Body of pancreas (tissue), 4 donors: Measurements from ENCODE around the gene CTXND1. TPM values are rescaled to one million over a fixed set of nuclear protein-coding genes. Genes with fewer than 3 reads are reported as not detected.

ENCODE experiments used
- ATAC-seq: fragments of 150-250 bp; one replicate; pipeline ENCODE4 v1.9.1; 2016
- DNase-seq, 4 donors: peaks; one replicate each; pipeline ENCODE4 v3.0.0-alpha.2; 2019
- H3K27ac ChIP-seq, 4 donors: fragments of 200-600 bp; sonication (generic); 1 replicate in 3 of 4; 2 replicates in 1 of 4; pipeline versions ENCODE4 v1.5.1 to v1.6.1; 2016 to 2019; ENCODE audit warnings: mild to moderate bottlenecking in 1 of 4, mixed read lengths in 1 of 4, moderate library complexity in 1 of 4
- H3K27me3 ChIP-seq, 2 donors: fragments of 200-600 bp; sonication (generic); one replicate each; pipeline ENCODE4 v1.6.0; 2016; ENCODE audit warnings: mild to moderate bottlenecking in 1 of 2
- H3K36me3 ChIP-seq, 2 donors: fragments of 200-600 bp; sonication (generic); replicated peaks in 1 of 2; 2 replicates each; pipeline ENCODE4 v1.5.1; 2016; ENCODE audit warnings: low read depth in 2 of 2; ENCODE audit not compliant: insufficient read depth in 1 of 2
- H3K4me1 ChIP-seq: fragments of 200-600 bp; sonication (generic); one replicate; pipeline ENCODE4 v1.6.0; 2016
- H3K4me3 ChIP-seq, 2 donors: fragments of 200-600 bp; sonication (generic); 1 replicate in 1 of 2; 2 replicates in 1 of 2; pipeline ENCODE4 v1.5.1; 2016 to 2019
- H3K9me3 ChIP-seq, 3 donors: fragments of 200-600 bp; sonication (generic); 1 replicate in 2 of 3; 2 replicates in 1 of 3; pipeline ENCODE4 v1.5.1; 2016
- POLR2A ChIP-seq, 3 donors: fragments of 450-650 bp; IDR thresholded peaks; one replicate each; pipeline ENCODE4 v1.6.1; 2016; ENCODE audit warnings: antibody characterized with exemption in 3 of 3, mild to moderate bottlenecking in 2 of 3
- WGBS, 2 donors: methylation state at CpG; one replicate each; pipeline ENCODE4 v1.1.5; 2017; 5-methylcytosine and 5-hydroxymethylcytosine counted together
- intact Hi-C: fragments of 100-400 bp; cut with DNase I; formaldehyde crosslinking; loops from one replicate; pipeline ENCODE4 v1.15.1; 2023
- total RNA-seq, 2 donors: library from RNA; depleted of rRNA; stranded (reverse); fragments of >200 nt; gene quantifications; one replicate each; pipeline ENCODE4 v1.1.0, GENCODE V29; 2016
- TF ChIP-seq, protein P1 (sequence below), 7 experiments: fragments of 450-650 bp in 4 of 7; fragments of 200-600 bp in 3 of 7; sonication (generic) in 3 of 7; IDR thresholded peaks; one replicate each; pipeline ENCODE4 v1.5.1; 2016 to 2019; ENCODE audit warnings: antibody characterized with exemption in 7 of 7

The CTXND1 gene
- total RNA-seq, 2 donors from 2014 or later, result 0.66 to 1.0 TPM

DNA sequence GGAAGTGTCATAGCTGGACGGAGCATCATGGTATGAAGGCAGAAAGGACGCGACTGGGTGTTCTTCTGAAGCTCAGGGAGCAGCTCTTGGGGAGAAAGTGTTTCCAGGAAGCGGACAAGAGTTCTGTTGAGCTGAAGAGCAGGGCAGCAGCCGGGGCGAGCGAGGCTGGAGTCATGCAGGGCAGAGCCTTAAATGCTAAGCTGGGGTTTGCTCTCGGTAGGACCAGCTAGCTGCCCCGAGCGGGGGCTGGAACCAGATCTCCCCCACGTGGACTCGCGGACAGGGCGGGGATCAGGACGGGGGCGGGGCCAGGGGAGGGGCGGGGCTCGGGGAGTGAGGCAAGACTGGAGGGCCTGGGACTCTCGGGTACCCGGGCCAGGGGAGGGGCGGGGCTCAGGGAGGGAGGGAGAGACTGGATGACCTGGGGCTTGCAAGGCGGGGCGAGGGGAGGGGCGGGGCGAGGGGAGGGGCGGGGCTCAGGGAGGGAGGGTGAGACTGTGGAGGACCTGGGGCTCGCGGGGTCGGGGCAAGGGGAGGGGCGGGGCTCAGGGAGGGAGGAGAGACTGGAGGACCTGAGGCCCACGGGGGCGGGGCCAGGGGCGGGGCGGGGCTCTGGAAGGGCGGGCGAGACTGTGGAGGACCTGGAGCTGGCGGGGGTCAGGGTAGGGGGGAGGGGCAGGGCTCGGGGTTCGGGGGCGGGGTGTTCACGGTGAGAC lies 99.7 kb downstream of the CTXND1 start:
- intact Hi-C loops, result loop anchor here (10.0 kb wide), 1 partner anchor 98 kb away; the partner anchor contains the start of gene ZFAND6
- no peaks in the 10 kb centered on the region for H3K27me3 ChIP-seq
- TF ChIP-seq, protein P1, sequence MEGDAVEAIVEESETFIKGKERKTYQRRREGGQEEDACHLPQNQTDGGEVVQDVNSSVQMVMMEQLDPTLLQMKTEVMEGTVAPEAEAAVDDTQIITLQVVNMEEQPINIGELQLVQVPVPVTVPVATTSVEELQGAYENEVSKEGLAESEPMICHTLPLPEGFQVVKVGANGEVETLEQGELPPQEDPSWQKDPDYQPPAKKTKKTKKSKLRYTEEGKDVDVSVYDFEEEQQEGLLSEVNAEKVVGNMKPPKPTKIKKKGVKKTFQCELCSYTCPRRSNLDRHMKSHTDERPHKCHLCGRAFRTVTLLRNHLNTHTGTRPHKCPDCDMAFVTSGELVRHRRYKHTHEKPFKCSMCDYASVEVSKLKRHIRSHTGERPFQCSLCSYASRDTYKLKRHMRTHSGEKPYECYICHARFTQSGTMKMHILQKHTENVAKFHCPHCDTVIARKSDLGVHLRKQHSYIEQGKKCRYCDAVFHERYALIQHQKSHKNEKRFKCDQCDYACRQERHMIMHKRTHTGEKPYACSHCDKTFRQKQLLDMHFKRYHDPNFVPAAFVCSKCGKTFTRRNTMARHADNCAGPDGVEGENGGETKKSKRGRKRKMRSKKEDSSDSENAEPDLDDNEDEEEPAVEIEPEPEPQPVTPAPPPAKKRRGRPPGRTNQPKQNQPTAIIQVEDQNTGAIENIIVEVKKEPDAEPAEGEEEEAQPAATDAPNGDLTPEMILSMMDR (IDR thresholded peaks at IDR 0.05), result no peak
- 2 to 3% methylated on average over 18 to 21 of the region's 41 CpGs for whole genome bisulfite sequencing, 2 donors
- peak overlapping the region; percentile 73 to 78 (median 77) for H3K27ac ChIP-seq
- DNase-seq, result peak; percentile 96 to 99 (median 98)
- H3K4me1 ChIP-seq, result peaks cover 13% of the 10 kb centered on the region
- H3K4me3 ChIP-seq, result peak overlapping the region; percentile 19 to 53
- peak; percentile 92 for ATAC-seq
- no peaks in the 10 kb centered on the region for H3K9me3 ChIP-seq
- no peaks in the 10 kb centered on the region for H3K36me3 ChIP-seq

DNA sequence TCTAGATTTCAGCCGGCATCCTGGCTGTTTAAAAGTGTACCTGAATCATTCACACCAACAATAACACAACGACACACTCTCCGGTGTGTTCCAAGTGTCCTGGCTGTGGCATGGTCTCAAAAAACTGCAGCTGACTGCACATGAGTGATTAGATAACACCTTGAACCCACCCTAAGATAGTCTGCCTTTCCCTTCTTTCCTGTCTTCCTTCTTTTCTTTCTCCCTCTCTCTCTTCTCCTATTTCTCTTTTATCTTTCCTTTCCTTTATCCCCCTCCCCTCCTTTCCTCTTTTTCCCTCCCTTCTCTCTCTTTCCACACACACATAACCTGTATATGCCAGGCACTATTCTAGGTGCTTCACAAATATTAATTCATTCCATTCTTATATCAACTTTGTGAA lies 100.4 kb downstream of the CTXND1 start:
- peak overlapping the region in 3 of 4 donors; percentile 62 to 73 (median 68) for H3K27ac ChIP-seq
- 21 to 49% methylated on average over 3 of the region's 3 CpGs for WGBS, 2 donors
- peaks cover 13% of the 10 kb centered on the region for H3K4me1 ChIP-seq
- no peak overlapping the region for H3K4me3 ChIP-seq
- intact Hi-C loops, result loop anchor here (10.0 kb wide), 1 partner anchor 97 kb away; the partner anchor contains the start of gene ZFAND6
- H3K27me3 ChIP-seq, result no peaks in the 10 kb centered on the region
- DNase-seq (no peak), ATAC-seq (no peak)
- H3K36me3 ChIP-seq, result no peaks in the 10 kb centered on the region
- no peak for TF ChIP-seq POLR2A (IDR thresholded peaks at IDR 0.05)
- TF ChIP-seq, protein P1 (IDR thresholded peaks at IDR 0.05), result no peak
- no peaks in the 10 kb centered on the region for H3K9me3 ChIP-seq

DNA sequence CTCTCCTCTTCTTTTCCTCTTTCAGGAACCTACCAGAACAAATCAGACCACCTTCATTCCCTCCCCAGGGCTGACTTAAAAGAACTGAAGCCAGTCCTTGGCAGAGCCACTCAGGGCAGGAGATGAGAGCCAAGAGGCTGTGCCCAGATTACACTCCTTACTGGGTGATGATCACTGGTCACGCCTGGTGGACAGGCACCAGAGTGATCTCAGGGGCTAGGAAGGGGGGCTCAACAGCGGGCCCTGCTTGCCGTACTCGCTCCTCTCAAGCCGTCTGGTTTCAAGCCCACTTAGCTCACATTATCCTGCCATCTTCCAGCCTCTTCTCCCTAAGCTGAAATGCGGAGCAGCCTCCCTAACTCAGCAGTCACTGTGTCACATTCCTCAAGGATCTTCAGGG lies 100.9 kb downstream of the CTXND1 start:
- H3K27ac ChIP-seq, result no peak overlapping the region
- peaks cover 13% of the 10 kb centered on the region for H3K4me1 ChIP-seq
- H3K4me3 ChIP-seq, result no peak overlapping the region
- no peaks in the 10 kb centered on the region for H3K36me3 ChIP-seq
- TF ChIP-seq, protein P1 (IDR thresholded peaks at IDR 0.05), result no peak
- TF ChIP-seq POLR2A (IDR thresholded peaks at IDR 0.05), result no peak
- intact Hi-C loops, result loop anchor here (10.0 kb wide), 1 partner anchor 96 kb away; the partner anchor contains the start of gene ZFAND6
- WGBS, 2 donors, result 73 to 86% methylated on average over 4 to 6 of the region's 6 CpGs
- ATAC-seq, result no peak
- H3K27me3 ChIP-seq, result no peaks in the 10 kb centered on the region
- no peak for DNase-seq
- H3K9me3 ChIP-seq, result no peaks in the 10 kb centered on the region

Other genes with a start within 250 kb of the CTXND1 start
- gene ZFAND6, start 192.5 kb downstream of the CTXND1 start, total RNA-seq, result 10 to 100 TPM; 21.8 to 39.7 TPM
- 10 to 100 TPM in 1 of 2 donors, 1 to 10 TPM in 1; 8.8 to 31.0 TPM for gene FAH, start 99.2 kb downstream of the CTXND1 start, total RNA-seq
- gene ARNT2, start 152.2 kb upstream of the CTXND1 start, total RNA-seq, result 1 to 10 TPM; 5.3 to 5.4 TPM